TTC549 (cell line): ENCODE results near the gene EPHB2.

Experiments
- FAIRE-seq: peaks from 2 replicates; lab custom pipeline; 2012; peaks lifted over from hg19 to GRCh38; lab: Jason Lieb, UNC

Gene EPHB2

DNA sequence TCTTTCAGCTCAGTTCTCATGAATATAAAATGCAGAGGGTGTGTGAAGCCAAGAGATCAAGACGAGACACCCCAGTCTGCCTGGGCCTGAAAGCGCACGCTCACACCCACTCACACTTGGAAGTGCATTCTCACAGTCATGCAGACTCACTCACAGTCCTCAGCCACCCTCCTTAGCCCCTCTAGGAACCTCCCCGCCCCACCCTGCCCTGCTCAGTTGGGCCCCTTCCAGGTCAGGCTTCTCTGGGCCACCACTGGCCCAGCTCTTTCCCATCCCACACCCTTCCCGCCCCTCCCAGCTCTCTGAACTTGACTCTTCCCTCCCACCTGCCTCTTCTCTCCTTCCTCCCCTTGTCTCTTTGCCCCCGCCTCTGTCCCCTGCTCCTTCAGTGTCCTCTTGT lies 93.8 kb downstream of the EPHB2 start:
- FAIRE-seq = no peak

DNA sequence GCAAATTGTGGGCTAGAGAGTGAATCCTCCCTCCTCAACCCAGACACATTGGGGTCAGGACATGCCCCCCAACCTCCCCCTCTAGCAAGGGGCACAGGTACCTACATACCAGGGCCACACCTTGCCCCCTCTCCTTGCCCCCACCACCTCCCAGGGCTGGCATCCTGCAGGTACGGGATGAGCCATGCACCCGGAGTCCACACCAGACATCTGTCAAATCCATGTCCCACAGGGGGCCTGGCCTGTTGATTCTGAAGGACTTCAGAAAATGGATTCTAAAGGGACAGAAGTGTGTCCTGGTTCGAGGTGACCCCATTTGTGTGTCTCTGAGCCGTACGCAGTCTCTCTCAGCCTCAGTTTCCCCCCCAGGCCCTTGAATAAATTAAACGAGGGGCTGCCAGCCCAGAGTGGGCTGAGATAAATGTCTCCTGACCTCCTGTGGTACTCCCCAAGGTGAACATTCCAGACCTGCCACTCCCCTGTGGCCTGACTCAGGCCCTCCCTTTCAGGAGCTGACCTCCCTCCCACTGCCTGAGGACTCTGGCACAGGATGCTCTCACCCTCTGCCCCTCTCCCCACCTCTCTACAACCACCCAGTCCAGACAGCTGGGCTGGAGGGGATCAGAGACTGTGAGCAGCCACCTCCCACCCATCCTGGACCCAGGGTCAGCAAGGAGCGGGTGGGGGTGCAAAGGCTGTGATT lies 94.5 kb downstream of the EPHB2 start:
- no peak for FAIRE-seq

DNA sequence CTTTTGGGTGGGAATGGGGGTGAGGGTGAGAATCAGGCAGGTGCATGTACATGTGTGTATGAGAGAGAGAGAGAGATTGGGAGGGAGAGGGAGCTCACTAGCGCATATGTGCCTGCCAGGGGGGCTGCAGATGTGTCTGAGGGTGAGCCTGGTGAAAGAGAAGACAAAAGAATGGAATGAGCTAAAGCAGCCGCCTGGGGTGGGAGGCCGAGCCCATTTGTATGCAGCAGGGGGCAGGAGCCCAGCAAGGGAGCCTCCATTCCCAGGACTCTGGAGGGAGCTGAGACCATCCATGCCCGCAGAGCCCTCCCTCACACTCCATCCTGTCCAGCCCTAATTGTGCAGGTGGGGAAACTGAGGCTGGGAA lies 95.0 kb downstream of the EPHB2 start:
- FAIRE-seq = no peak

DNA sequence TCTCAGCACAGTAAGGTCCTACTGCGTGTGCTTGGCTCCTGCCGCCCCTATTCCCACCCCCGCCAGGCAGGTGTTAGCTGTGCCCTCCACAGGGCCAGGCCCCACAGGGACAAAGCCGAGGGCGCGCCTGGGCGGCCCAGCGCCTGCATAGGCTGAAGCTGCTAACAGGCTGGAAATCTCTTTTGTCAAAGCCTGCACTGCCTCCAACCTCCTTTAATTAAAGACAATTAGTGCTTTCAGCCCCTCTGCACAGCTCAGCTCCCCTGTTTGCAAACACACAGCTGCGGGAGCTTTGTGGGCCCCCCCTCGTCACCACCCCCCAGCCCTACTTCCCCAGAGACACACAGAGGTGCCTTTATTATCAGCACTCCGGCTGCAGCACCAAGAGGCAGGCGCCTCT lies 95.9 kb downstream of the EPHB2 start:
- no peak for FAIRE-seq

DNA sequence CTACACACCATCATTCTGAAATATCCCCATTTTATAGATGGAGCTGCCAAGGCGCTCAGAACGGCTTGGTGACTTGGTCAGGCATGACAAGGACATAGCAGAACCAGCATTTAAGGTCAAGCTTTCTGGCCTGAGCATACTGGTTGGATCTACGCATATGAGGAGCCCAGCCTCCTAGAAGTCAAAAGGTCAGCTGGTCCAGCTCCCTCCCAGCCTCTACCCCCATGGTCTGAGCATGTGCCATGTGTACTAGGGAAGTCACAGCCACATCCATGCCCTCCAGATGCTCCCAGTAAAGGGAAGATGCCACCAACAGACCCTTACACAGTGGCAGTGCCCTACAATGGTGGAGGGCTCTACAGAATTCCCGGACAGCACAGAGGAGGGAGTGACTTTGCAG lies 96.7 kb downstream of the EPHB2 start:
- no peak for FAIRE-seq

DNA sequence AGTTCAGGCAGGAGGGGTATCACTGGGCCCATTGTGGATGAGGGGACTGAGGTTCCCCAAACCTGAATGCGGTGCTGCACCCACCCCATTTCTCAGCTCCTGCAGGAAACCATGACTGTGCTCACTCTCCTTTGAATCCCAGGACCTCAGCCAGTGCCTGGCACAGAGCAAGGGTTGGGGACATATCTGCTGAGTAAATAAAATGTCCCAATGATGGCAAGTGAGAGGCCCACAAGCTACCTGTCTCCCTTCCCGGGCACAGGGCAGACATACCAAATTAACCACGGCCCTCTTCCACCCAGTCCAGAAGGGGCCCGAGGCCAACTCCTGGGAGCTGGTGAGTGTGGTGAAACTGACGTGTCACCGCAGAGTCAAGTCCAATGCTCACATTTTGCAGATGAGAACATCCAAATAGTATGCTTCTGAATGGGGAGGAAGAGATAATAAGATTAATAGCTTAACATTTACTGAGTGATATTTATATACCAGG lies 97.6 kb downstream of the EPHB2 start:
- no peak for FAIRE-seq

DNA sequence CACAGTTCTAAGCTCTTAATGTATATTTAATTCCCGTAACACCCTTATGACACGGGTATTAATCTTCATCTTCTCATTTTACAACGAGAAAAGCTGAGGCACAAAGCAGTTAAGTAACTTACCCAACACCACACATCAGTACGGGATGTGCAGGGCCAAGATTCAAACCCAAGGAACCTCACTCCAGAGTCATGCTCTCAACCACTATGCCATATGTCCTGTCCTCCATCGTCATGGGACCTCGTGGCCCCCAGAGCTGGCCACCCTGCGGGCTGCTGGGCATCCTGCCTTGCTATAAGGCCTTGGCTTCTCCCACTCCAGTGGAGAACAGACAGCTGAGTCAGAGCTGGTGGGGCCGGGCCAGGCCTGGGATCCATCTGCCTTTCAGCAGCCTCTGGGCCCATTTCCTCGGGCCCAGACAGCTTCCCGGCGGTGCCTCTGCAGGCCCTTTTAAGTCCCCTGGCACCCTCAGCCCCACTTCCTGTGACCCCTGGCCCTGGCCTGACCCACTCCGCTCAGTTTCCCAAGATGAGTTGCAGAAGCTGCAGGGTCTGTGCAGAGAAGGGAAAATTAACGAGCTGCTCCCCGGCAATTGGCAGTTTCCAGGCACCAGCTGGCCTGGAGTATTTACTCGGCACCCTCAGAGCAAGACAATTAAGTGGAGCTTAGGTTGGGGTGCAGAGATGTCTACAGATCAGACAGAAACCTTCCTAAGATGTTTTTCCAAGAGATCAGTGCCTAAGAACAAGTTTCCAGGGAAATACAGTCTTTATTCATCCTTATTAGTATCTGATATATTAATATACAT lies 98.2 kb downstream of the EPHB2 start:
- FAIRE-seq = no peak

DNA sequence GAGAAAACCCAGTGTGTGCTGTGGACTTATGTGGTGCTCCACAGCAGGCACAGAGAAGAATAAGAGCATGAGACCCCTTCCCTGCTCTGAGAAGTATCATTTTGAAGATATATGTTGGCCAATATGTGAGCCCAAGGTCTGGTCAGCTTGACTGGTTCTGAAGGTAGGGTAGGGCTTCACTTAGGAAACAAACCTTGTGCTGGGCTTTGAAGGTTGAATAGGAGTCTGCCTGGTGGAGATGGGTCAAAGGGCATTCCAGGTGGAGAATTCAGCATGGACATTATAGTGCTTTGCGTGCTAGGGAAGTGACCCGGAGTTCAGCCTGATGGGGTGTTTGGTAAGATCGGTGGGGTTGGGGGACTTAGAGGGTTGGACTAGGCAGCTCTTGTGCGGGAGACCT lies 99.1 kb downstream of the EPHB2 start:
- no peak for FAIRE-seq

DNA sequence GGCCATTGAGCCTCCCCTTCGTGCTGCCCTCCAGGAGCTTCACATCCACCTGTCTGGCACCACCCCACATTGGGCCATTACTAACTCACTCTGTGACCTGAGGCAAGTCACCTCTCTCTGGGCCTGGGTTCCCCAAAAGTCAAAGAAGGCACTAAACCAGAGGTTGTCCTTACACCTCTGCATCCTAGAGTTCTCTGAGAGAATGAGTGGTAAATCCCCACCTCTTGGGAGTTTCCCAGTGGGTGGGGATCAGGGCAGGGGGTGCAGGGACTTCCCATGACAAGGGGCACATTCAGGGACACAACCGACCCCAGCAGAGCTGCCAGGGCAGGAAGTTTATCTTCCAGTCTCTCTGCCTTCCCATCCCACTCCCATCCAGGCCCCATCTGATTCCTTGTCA lies 99.7 kb downstream of the EPHB2 start:
- FAIRE-seq = no peak

DNA sequence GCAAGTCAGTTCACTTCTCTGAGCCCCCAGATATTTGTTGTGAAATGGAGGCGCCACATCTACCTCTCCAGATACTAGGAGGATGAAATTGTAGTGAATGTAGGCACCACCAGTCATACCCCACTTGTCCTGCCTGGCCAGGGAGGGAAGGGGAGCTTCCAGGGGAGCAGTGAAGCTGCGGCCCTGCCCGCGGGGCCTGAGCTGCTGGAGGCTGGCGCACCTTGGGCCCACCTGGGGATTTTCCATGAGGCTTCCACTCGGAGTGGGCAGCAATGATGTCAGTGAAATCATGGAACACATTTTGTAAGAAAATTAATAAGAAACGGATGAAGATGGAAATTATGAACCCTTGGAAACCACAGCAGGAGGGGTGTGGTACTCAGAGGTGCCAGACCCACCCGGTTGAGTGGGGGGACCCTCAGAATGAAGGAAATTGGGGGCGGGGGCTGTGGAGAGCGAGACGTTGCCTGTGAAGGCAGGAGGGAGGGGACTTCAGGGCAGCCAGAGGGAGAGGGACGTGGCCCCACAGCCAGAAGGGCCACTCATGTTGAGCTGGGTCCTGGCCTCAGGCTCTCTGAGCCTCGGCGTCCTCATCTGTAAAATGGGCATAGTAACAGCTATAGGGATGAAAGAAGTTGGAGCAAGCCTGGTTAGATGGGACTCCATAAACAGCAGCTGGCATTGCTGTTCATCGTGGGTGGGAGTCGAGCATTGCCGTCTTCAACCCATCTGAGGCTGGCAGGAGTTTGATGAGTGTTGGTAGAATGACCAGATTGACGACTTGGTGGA lies 101.6 kb downstream of the EPHB2 start:
- FAIRE-seq = no peak

DNA sequence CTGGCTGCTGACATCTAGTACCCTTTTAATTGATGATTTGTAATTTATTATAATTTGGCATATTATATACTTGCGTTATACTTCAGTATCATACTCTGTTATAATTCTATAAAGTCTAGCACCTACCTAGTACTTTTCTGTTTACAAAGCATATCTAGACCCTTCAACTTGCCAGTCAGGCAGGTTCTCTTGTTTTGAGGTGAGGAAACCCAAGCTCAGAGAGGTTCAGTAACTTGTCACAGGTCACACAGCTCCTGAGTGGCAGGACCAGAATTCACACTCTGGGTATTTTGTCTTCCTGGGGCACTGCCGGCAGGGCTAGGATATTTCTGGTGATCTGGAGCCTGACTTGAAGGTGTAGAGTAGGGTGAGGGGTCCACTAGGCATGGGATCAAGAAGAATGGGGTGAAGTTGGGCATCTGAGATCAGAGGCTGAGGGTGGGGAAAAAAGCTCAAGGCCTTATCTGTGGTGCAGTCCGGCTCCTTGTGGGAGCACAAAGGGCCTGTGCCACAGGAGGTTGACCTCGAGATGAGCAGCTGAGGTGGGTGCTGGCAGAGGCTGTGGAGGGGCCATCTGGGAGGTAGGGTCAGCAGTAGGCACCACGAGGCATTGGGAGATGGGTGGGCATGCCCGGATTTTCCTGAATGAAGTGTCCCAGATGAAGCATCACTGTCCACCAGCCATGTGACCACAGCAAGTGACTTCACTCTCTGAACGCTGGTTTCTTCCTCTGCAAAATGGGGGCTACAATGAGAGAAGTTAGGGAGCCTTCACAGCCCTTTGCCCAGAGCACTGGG lies 102.6 kb downstream of the EPHB2 start:
- FAIRE-seq = no peak

DNA sequence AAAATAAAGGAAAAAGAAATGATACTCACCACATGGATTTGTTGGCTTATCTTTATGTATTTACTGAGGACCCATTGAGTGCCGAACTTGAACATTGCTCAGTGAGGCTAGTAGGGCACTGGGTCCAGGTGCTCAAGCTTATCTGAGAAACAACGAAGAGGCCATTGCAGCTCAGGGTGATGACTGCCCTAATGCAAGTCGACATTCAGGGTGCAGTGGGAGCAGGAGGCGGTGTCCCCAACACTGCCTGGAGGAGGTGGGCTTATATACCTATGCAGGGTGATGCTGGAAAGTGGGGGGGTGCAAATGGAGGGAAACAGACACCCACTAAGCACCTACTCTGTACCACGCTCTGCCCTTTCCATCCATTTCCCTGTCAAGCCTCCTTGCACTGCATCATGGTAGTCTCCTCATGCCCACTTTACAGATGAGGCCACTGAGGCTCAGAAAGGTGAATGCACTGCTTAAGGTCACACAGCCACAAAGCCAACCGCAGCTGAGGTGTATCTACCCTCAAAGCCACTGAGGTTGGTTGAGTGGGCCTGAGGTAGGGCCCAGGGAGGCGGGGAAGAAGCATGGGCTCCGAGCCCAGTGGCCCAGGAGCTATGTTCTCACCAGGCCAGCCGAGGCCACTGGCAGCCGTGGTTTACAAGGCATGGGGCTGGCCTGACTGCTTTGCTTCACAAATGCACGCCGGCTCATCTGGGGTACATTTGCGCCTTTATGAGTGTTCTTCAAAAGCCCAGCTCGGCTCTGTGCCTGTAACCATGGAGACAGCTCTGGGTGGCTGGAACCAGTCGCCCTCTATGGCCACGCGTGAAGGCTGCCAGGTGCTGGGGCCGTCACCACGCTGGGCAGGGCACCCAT lies 103.8 kb downstream of the EPHB2 start:
- FAIRE-seq = no peak

DNA sequence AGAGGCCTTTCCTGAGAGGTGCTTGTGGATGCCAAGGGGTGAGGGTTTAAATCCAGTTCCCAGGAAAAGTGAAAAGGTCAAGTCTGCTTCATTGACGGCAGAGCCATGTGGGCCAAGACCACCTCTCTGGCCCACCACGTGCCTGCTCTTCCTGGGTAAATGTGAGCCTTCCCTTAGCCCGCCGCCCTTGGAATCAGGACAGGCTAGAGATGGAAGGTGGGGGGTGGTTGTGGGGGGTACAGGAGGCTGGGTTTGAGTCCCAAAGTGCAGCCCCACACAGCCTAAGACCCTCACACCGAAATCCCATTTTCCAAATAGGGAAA lies 104.4 kb downstream of the EPHB2 start:
- FAIRE-seq = no peak

DNA sequence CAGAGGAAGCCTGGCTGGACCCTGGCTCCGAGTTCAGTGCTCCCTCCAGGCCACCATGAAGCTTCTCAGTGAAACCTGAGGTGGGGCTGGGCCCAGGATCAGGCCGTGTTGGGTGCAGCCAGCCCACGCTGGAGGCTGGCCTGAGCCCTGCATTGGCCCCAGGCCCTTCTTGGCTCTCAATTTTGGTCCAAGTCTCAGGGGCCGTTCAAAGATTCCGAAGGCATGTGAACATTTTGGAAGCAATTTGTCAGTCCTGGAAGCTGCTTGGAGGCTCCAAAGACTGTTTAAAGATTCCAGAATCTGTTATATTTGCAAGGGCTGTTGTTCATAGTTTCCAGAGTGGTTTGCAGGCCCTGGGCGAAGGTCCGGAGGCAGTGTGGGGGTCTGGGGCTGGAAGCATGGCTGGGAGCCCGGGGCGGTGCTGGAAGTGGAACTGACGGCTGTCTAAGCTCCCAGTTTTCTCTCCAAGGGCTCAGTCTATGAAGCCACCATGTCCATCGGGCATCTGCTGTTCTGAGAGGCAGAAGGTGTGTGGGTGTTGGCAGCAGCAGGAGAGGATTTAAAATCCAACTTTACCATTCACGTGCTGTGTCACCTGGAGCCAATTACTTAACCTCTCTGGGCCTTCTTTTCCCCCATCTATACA lies 104.9 kb downstream of the EPHB2 start:
- no peak for FAIRE-seq

DNA sequence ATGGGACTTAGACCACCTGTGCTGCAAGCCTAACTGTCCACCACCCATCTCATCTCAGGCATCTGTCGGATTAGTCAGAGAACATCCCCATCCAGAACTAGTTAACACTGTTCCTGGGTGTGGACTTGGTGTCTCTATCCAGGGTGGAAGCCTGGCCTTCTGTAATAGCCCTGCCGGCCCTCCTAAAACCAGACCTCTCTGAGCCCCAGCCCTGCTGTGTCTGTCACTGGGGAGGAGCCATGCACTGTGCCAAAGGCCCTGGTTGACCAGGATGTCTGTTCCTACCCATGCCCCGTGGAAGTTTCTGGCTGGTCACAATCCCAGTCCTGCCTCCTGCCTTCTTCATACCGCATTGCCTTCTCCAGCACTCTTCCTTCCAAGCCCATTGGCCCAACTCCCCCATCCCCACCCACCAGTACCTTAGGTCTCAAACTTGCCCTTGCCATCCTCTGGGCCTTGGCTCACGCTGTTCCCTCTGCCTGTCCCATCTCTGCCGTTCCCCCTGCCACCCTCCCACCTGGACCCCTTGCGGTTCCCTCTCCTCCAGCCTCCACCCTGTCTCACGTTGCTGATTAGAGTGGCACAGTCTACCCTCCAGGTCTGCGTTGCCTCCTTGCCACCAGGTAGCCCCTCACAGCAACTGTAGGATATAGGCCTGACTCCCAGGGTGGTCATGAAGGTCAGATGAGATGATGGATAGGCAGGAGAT lies 105.6 kb downstream of the EPHB2 start:
- no peak for FAIRE-seq

DNA sequence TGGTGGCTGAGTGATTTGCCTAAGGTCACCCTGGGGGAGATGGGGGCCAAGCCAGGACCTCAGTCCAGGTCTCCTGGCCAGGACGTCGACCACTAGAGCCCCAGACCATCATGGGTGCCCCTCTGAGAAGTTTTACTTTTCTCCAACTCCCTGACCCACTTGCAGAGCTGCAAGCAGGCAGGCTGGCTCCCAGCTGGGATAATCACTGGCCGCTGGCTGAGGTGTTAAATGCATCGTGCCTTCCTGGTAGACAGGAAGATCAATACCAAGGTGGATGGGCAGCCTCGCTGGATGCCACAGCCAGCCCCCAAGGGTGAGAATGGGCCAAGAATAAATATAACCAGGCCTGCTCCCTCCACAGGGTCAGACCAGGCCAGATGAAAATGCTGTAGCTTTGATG lies 106.2 kb downstream of the EPHB2 start:
- no peak for FAIRE-seq

DNA sequence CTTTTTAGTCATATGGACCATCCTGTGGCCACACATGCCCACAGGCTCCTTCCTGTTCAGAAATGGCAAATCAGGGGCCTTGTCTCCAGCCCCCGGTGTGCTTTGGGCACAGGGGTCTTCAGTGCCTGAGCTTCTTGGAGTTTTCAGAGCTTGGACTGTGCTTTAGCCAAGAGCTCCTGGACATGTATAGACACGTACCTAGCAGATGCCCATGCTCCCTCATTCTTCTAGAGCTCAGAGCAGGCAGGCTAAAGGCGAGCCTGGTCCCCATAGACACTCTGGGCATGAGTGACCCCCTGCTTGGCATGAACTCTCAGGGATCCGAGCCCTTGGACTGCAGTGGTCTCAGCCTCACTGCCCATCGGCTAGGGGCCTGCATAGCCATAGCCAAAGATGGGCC lies 106.8 kb downstream of the EPHB2 start:
- no peak for FAIRE-seq

DNA sequence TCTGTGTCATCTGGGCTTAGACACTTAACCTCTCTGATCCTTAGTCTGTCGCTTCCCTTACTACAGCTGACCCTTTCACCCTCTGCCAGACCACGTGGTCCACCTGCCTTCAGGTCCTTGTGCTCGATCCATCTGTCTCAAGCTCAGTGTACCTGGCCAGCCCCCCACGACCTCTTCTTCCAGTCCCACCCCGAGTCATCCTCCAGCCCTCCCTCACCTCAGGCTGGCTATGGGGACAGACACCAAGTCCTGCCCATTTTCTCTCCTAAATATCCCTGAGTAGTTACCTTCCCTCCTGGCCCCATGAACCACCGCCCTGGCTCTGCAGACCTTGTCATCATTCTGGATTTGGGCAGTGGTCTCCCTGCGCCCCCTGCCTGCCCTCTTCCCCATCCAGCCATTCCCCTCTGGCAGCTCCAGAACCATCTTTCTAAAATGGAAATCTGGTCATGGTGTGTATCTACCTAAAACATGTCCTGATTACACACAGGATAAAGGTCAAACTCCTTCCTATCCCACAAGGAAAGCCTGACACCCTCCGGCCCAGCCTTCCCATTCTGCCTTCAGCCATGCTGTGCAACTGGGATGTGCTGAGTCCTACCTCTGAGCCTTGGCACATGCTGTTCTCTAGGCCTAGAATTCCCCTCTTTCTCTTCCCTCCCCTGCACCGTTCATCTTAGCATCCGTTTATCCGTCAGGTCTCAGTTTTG lies 107.6 kb downstream of the EPHB2 start:
- no peak for FAIRE-seq

DNA sequence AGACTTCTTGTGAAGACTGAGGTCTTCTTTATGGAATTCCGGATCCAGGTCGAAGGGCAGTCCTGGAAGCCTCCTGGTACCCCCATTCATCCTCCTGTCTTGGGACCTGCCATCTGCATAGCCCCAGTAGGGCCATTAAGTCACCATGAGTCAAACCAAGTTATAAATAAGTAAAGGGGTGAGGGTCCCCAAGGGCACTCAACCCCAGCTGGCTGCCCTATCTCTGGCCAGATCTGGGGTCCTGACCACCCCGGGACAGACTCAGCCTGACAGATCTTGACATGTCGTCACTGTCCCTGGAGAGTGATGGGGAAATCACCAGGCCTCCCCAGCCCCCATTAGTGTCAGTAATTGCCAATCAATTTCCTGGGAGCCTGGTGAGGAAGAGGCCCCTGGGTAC lies 108.7 kb downstream of the EPHB2 start:
- no peak for FAIRE-seq

DNA sequence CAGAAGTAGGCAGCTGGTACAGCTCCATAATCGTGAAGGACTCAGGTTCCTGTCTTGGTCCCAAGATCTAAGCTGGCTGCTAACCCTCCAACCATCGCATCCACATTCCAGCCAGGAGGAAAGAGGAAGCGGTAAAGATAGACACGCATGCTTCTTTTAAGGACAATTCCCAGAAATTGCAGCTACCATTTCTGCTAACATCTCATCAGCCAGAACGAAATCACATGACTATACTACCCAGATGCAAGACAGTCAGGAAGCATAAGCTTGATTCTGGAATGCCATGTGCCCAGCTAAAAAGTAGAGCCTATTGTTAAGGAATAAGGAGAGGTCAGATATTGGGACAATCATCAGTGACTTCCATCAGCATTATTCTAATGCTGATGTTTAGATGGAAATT lies 110.4 kb downstream of the EPHB2 start:
- FAIRE-seq = no peak
